ENCODE data around the gene STING1. TPM values are rescaled to one million over a fixed set of nuclear protein-coding genes. Genes with fewer than 3 reads are reported as not detected.

The STING1 gene
- total RNA-seq, 1 experiment from 2014 or later = 0.48 TPM

DNA sequence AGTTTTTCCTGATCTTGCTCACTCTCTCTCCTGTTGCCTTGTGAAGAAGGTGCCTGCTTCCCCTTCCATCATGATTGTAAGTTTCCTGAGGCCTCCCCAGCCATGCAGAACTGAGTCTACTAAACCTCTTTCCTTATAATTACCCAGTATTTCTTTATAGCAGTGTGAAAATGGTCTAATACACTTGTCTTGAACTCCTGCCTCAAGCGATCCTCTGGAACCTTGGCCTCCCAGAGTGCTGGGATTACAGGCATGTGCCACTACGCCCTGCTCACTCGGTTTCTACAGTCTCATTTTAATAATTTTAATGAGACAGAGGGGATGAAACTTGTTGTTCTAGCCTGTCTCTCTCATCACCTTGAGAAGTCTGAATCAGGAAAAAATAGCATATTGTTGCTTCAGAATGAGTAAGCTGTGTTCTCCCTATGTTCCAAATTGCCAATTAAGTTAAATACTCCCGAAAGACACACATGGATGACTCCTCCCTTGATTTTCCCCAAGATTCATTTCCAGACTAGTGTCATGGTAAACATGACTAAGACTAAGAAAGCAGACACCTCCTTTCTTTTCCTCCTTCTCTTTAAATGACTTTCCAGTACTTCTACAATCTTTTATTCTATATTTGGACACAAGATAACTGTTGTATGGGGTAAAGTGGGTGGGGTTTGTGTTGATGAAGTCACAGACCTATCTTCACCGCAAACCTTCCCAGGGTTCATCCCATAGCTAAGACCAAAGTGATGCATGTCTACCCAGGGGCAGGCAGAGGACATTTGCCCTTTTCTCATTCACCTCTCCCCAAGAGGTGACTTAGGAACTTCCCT lies 35.4 kb downstream of the STING1 start:
- Histone ChIP-seq H3K23me2 (ENCODE audit: insufficient read length, low read depth, low read length, poor library complexity, severe bottlenecking) (no peaks in the 10 kb centered on the region), H2BK15ac (ENCODE audit: low read depth, low read length) (no peak overlapping the region), H3T11ph (ENCODE audit: low read length) (no peak overlapping the region), H3K4me2 (ENCODE audit: insufficient read depth, insufficient read length, low read length) (no peak overlapping the region), H4K8ac (replicated peaks; ENCODE audit: insufficient read length, low read depth, low read length) (no peak overlapping the region), H2BK5ac (ENCODE audit: insufficient read length, low read length) (no peak overlapping the region), H4K91ac (ENCODE audit: insufficient read length, low read depth, low read length) (no peak overlapping the region), H2AK5ac (ENCODE audit: insufficient read length, low read length) (no peak overlapping the region), H3K79me2 (ENCODE audit: insufficient read depth, low read length) (no peaks in the 10 kb centered on the region), H3K27ac (ENCODE audit: insufficient read length, low read depth, low read length) (no peak overlapping the region), H4K5ac (ENCODE audit: insufficient read length, low read depth, low read length) (no peak overlapping the region), H4K20me1 (ENCODE audit: control insufficient read depth, insufficient read depth, insufficient read length) (no peaks in the 10 kb centered on the region), H3K23ac (ENCODE audit: insufficient read length, low read depth, low read length) (no peak overlapping the region), H2AFZ (ENCODE audit: low read length) (no peak overlapping the region), H2BK20ac (ENCODE audit: low read depth, low read length, poor library complexity, severe bottlenecking) (no peak overlapping the region), H3K9ac (ENCODE audit: extremely low read depth, insufficient read length, low read length) (no peak overlapping the region), H3K56ac (ENCODE audit: insufficient read length, low read depth, low read length) (no peak overlapping the region), H3K79me1 (ENCODE audit: insufficient read depth, low read depth, low read length, poor library complexity, severe bottlenecking) (no peaks in the 10 kb centered on the region), H3K9me3 (ENCODE audit: control insufficient read depth, low read depth, low read length) (no peaks in the 10 kb centered on the region), H3K18ac (ENCODE audit: insufficient read length, low read depth, low read length) (no peak overlapping the region), H2BK12ac (ENCODE audit: insufficient read length, low read depth, low read length) (no peak overlapping the region), H3K27me3 (ENCODE audit: insufficient read depth, low read length) (no peaks in the 10 kb centered on the region), H3K14ac (ENCODE audit: insufficient read depth, low read length) (no peak overlapping the region), H2BK120ac (ENCODE audit: low read depth, low read length, poor library complexity, severe bottlenecking) (no peak overlapping the region), H3K4me1 (ENCODE audit: insufficient read depth, low read length) (no peaks in the 10 kb centered on the region), H3K4ac (ENCODE audit: low read depth, low read length) (no peak overlapping the region)
- no peak for DNase-seq
- no peaks in the 10 kb centered on the region for H3K9me3 Mint-ChIP-seq
- H3K36me3 Mint-ChIP-seq (ENCODE audit: insufficient read depth in 1 of 3, low read depth in 3 of 3) = no peaks in the 10 kb centered on the region
- no peak overlapping the region for H3K4me3 Mint-ChIP-seq
- TF ChIP-seq, protein P1, sequence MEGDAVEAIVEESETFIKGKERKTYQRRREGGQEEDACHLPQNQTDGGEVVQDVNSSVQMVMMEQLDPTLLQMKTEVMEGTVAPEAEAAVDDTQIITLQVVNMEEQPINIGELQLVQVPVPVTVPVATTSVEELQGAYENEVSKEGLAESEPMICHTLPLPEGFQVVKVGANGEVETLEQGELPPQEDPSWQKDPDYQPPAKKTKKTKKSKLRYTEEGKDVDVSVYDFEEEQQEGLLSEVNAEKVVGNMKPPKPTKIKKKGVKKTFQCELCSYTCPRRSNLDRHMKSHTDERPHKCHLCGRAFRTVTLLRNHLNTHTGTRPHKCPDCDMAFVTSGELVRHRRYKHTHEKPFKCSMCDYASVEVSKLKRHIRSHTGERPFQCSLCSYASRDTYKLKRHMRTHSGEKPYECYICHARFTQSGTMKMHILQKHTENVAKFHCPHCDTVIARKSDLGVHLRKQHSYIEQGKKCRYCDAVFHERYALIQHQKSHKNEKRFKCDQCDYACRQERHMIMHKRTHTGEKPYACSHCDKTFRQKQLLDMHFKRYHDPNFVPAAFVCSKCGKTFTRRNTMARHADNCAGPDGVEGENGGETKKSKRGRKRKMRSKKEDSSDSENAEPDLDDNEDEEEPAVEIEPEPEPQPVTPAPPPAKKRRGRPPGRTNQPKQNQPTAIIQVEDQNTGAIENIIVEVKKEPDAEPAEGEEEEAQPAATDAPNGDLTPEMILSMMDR (conservative IDR thresholded peaks at IDR 0.05) = no peak
- H3K27me3 Mint-ChIP-seq (ENCODE audit: low read depth) = no peaks in the 10 kb centered on the region; the same call in none of the 2 replicates
- no CpG with 5 or more reads among the region's 5 CpGs for WGBS (ENCODE audit: extremely low coverage, insufficient read length, low lambda C conversion rate)
- peaks cover 9 to 14% of the 10 kb centered on the region in 2 experiments for H3K4me1 Mint-ChIP-seq
- H3K27ac Mint-ChIP-seq = no peak overlapping the region

Measured in H9 (cell line).